Neuronal stem cell (in vitro differentiated cells): ENCODE data around the gene CCDC91.

ENCODE experiments used
- DNase-seq: peaks from one replicate; pipeline ENCODE4 v3.0.0-alpha.2; 2013; ENCODE audit warnings: low spot score
- H2AFZ ChIP-seq: one replicate; pipeline ENCODE4 v1.6.1; 2013; ENCODE audit warnings: mild to moderate bottlenecking, low read length, inconsistent platforms
- H2AK5ac ChIP-seq: 2 replicates; pipeline ENCODE4 v1.6.1; 2013; ENCODE audit warnings: low read depth, mild to moderate bottlenecking, inconsistent platforms, low read length, moderate library complexity, mixed read lengths
- H2BK120ac ChIP-seq: 2 replicates; pipeline ENCODE4 v1.6.1; 2013; ENCODE audit warnings: low read depth, mild to moderate bottlenecking, inconsistent platforms, low read length, moderate library complexity, mixed read lengths
- H2BK12ac ChIP-seq: one replicate; pipeline ENCODE4 v1.6.1; 2013; ENCODE audit warnings: low read length, inconsistent platforms
- H2BK15ac ChIP-seq: 2 replicates; pipeline ENCODE4 v1.6.1; 2013; ENCODE audit warnings: mild to moderate bottlenecking, low read length, inconsistent platforms, mixed read lengths
- H2BK5ac ChIP-seq: one replicate; pipeline ENCODE4 v1.6.1; 2013; ENCODE audit warnings: inconsistent platforms, mild to moderate bottlenecking, low read length, moderate library complexity
- H3K14ac ChIP-seq: one replicate; pipeline ENCODE4 v1.6.1; 2013; ENCODE audit warnings: low read length, inconsistent platforms
- H3K18ac ChIP-seq: 2 replicates; pipeline ENCODE4 v1.6.1; 2013; ENCODE audit warnings: low read length, inconsistent platforms
- H3K23ac ChIP-seq: 2 replicates; pipeline ENCODE4 v1.6.1; 2013; ENCODE audit warnings: low read depth, mild to moderate bottlenecking, mixed read lengths, low read length, inconsistent platforms; ENCODE audit not compliant: poor library complexity
- H3K27ac ChIP-seq: replicated peaks from 3 replicates; pipeline ENCODE4 v1.5.1; 2013; ENCODE audit warnings: low read length, inconsistent platforms
- H3K27me3 ChIP-seq, 3 experiments: 2 replicates each; pipeline ENCODE4 v1.6.1; 2013; ENCODE audit warnings: low read length in 3 of 3, mild to moderate bottlenecking in 2 of 3, inconsistent platforms in 1 of 3, low read depth in 1 of 3, mixed read lengths in 1 of 3, moderate library complexity in 1 of 3; ENCODE audit not compliant: control insufficient read depth in 3 of 3, insufficient read depth in 3 of 3
- H3K36me3 ChIP-seq, 2 donors: replicated peaks in 1 of 2; 2 replicates each; pipeline ENCODE4 v1.6.1; 2013; ENCODE audit warnings: low read length in 2 of 2; ENCODE audit not compliant: control insufficient read depth in 2 of 2, insufficient read depth in 2 of 2
- H3K4ac ChIP-seq: 2 replicates; pipeline ENCODE4 v1.6.1; 2013; ENCODE audit warnings: inconsistent platforms, mild to moderate bottlenecking, low read length, moderate library complexity
- H3K4me1 ChIP-seq, 2 donors: 1 replicate in 1 of 2; 2 replicates in 1 of 2; pipeline ENCODE4 v1.6.1; 2013; ENCODE audit warnings: low read length in 2 of 2, low read depth in 1 of 2; ENCODE audit not compliant: control insufficient read depth in 2 of 2, insufficient read depth in 1 of 2
- H3K4me2 ChIP-seq: one replicate; pipeline ENCODE4 v1.6.1; 2013; ENCODE audit warnings: mild to moderate bottlenecking, low read length, inconsistent platforms; ENCODE audit not compliant: insufficient read depth, poor library complexity, severe bottlenecking
- H3K4me3 ChIP-seq, 2 donors: 2 replicates each; pipeline ENCODE4 v1.5.1; 2013; ENCODE audit warnings: low read length in 2 of 2, mild to moderate bottlenecking in 2 of 2, inconsistent platforms in 1 of 2, moderate library complexity in 1 of 2
- H3K79me1 ChIP-seq: one replicate; pipeline ENCODE4 v1.6.1; 2013; ENCODE audit warnings: low read depth, mild to moderate bottlenecking, inconsistent platforms, low read length, moderate library complexity
- H3K9ac ChIP-seq: one replicate; pipeline ENCODE4 v1.6.1; 2013; ENCODE audit warnings: mild to moderate bottlenecking, low read depth, low read length, inconsistent platforms; ENCODE audit not compliant: poor library complexity
- H3K9me3 ChIP-seq, 2 donors: replicated peaks in 1 of 2; 2 replicates each; pipeline versions ENCODE3 to v1.6.1; 2013; ENCODE audit warnings: low read length in 2 of 2, mild to moderate bottlenecking in 2 of 2, inconsistent platforms in 1 of 2, low read depth in 1 of 2, mixed read lengths in 1 of 2, moderate library complexity in 1 of 2; ENCODE audit not compliant: control insufficient read depth in 2 of 2, insufficient read depth in 1 of 2
- H4K8ac ChIP-seq: one replicate; pipeline ENCODE4 v1.6.1; 2013; ENCODE audit warnings: low read depth, mild to moderate bottlenecking, inconsistent platforms, low read length, moderate library complexity
- H4K91ac ChIP-seq: one replicate; pipeline ENCODE4 v1.6.1; 2013; ENCODE audit warnings: low read length, low read depth, mild to moderate bottlenecking, inconsistent platforms; ENCODE audit not compliant: poor library complexity
- WGBS, 2 donors: extraction: QIAGEN DNeasy Blood & Tissue Kit; methylation state at CpG; one replicate each; pipeline ENCODE4 v1.1.7; 2013; ENCODE audit warnings: missing lambda C conversion rate in 2 of 2, mixed read lengths in 1 of 2; ENCODE audit not compliant: insufficient read length in 2 of 2, insufficient replicate concordance in 1 of 2; ENCODE audit errors: extremely low coverage in 2 of 2; 5-methylcytosine and 5-hydroxymethylcytosine counted together

The CCDC91 gene

GRCh38 chr12:28569698-28570411 is 379.6 kb downstream of the CCDC91 start:
- Histone ChIP-seq H3K27ac (no peak overlapping the region), H2BK5ac (no peak overlapping the region)

GRCh38 chr12:28570811-28571210 is 380.6 kb downstream of the CCDC91 start:
- no peak for DNase-seq
- Histone ChIP-seq H3K4me1 (no peaks in the 10 kb centered on the region), H3K18ac (no peak overlapping the region), H4K8ac (no peak overlapping the region), H2BK5ac (no peak overlapping the region), H3K14ac (no peak overlapping the region), H2BK15ac (no peak overlapping the region), H2BK12ac (no peak overlapping the region), H3K9me3 (no peaks in the 10 kb centered on the region), H3K4ac (no peak overlapping the region), H3K4me2 (no peak overlapping the region), H3K79me1 (no peaks in the 10 kb centered on the region), H2BK120ac (no peak overlapping the region), H3K9ac (no peak overlapping the region), H2AFZ (no peak overlapping the region), H3K27ac (no peak overlapping the region), H3K36me3 (no peaks in the 10 kb centered on the region), H3K23ac (no peak overlapping the region), H4K91ac (no peak overlapping the region), H3K27me3 (no peaks in the 10 kb centered on the region), H2AK5ac (no peak overlapping the region), H3K4me3 (no peak overlapping the region)
- WGBS, 2 donors, result no CpG with 5 or more reads among the region's 3 CpGs

More at GRCh38 chr12:28569698-28570411, 379.6 kb downstream of the CCDC91 start:
- WGBS, 2 donors, result no CpG with 5 or more reads among the region's 3 CpGs
- H4K8ac ChIP-seq, result no peak overlapping the region
- no peak overlapping the region for H3K9ac ChIP-seq
- no peak overlapping the region for H3K4me3 ChIP-seq
- no peak overlapping the region for H3K14ac ChIP-seq
- H4K91ac ChIP-seq, result no peak overlapping the region
- no peaks in the 10 kb centered on the region for H3K27me3 ChIP-seq
- H3K4ac ChIP-seq, result no peak overlapping the region
- H2BK120ac ChIP-seq, result no peak overlapping the region
- H2BK12ac ChIP-seq, result no peak overlapping the region
- no peak overlapping the region for H2AFZ ChIP-seq
- DNase-seq, result no peak
- H2AK5ac ChIP-seq, result no peak overlapping the region
- no peak overlapping the region for H3K4me2 ChIP-seq
- no peak overlapping the region for H3K18ac ChIP-seq
- no peaks in the 10 kb centered on the region for H3K36me3 ChIP-seq
- no peaks in the 10 kb centered on the region for H3K79me1 ChIP-seq
- no peak overlapping the region for H3K23ac ChIP-seq
- no peaks in the 10 kb centered on the region for H3K9me3 ChIP-seq
- no peak overlapping the region for H2BK15ac ChIP-seq
- no peaks in the 10 kb centered on the region for H3K4me1 ChIP-seq

GRCh38 chr12:28574746-28575592 is 384.7 kb downstream of the CCDC91 start:
- Histone ChIP-seq H3K18ac (no peak overlapping the region), H3K9ac (no peak overlapping the region), H4K91ac (no peak overlapping the region), H2BK12ac (no peak overlapping the region), H3K36me3 (no peaks in the 10 kb centered on the region), H3K23ac (no peak overlapping the region), H3K14ac (no peak overlapping the region), H3K4me3 (no peak overlapping the region), H3K27ac (no peak overlapping the region), H3K79me1 (no peaks in the 10 kb centered on the region), H2BK120ac (no peak overlapping the region), H4K8ac (no peak overlapping the region), H2AK5ac (no peak overlapping the region), H2BK5ac (no peak overlapping the region), H2BK15ac (no peak overlapping the region), H3K4me2 (no peak overlapping the region), H3K4ac (no peak overlapping the region), H3K4me1 (no peaks in the 10 kb centered on the region), H3K9me3 (no peaks in the 10 kb centered on the region), H3K27me3 (no peaks in the 10 kb centered on the region), H2AFZ (no peak overlapping the region)
- no peak for DNase-seq
- no CpG with 5 or more reads among the region's 5 CpGs for WGBS, 2 donors

GRCh38 chr12:28575593-28576205 is 385.4 kb downstream of the CCDC91 start:
- DNase-seq, result no peak

More at GRCh38 chr12:28575593-28576205, 385.4 kb downstream of the CCDC91 start:
- H3K4me3 ChIP-seq, result no peak overlapping the region
- no peaks in the 10 kb centered on the region for H3K27me3 ChIP-seq
- no peak overlapping the region for H3K18ac ChIP-seq
- no peak overlapping the region for H3K4ac ChIP-seq
- no peak overlapping the region for H2BK120ac ChIP-seq
- H2AFZ ChIP-seq, result no peak overlapping the region
- no peaks in the 10 kb centered on the region for H3K4me1 ChIP-seq
- no peak overlapping the region for H3K27ac ChIP-seq
- no peak overlapping the region for H3K14ac ChIP-seq
- no peak overlapping the region for H3K23ac ChIP-seq
- no peak overlapping the region for H2BK15ac ChIP-seq
- no peaks in the 10 kb centered on the region for H3K9me3 ChIP-seq
- WGBS, 2 donors, result no CpG with 5 or more reads among the region's 3 CpGs
- H2BK12ac ChIP-seq, result no peak overlapping the region
- H4K91ac ChIP-seq, result no peak overlapping the region
- no peaks in the 10 kb centered on the region for H3K36me3 ChIP-seq
- H2BK5ac ChIP-seq, result no peak overlapping the region
- H4K8ac ChIP-seq, result no peak overlapping the region
- no peak overlapping the region for H3K9ac ChIP-seq
- no peak overlapping the region for H2AK5ac ChIP-seq
- no peak overlapping the region for H3K4me2 ChIP-seq
- H3K79me1 ChIP-seq, result no peaks in the 10 kb centered on the region
